Measurements from ENCODE around the gene SPON1. TPM values are rescaled to one million over a fixed set of nuclear protein-coding genes. Genes with fewer than 3 reads are reported as not detected.
"Not testable (repeated sequence)": the region's sequence is repeated elsewhere in the genome, so short reads cannot be mapped to it uniquely, and the experiment has no call there.

SPON1 gene
- total RNA-seq, 2 experiments from 2014 or later: 0.08 to 0.36 TPM

GRCh38 chr11:14150878-14151277 is 188.4 kb downstream of the SPON1 start:
- ChIA-PET POLR2A (no interaction called here), CTCF (no interaction called here)

GRCh38 chr11:14154103-14154502 is 191.6 kb downstream of the SPON1 start:
- CTCF ChIA-PET, POLR2A ChIA-PET: not testable (repeated sequence)

- ChIA-PET CTCF (interaction anchor here (0.7 kb wide), 1 partner anchor 10 kb away, joined by 5 read pairs; no protein-coding TSS in a partner anchor), POLR2A (no interaction called here)
Observed at GRCh38 chr11:14158393-14158792, 195.9 kb downstream of the SPON1 start.

GRCh38 chr11:14163576-14163975 is 201.1 kb downstream of the SPON1 start:
- ChIA-PET CTCF (no interaction called here), POLR2A (no interaction called here)

DNA sequence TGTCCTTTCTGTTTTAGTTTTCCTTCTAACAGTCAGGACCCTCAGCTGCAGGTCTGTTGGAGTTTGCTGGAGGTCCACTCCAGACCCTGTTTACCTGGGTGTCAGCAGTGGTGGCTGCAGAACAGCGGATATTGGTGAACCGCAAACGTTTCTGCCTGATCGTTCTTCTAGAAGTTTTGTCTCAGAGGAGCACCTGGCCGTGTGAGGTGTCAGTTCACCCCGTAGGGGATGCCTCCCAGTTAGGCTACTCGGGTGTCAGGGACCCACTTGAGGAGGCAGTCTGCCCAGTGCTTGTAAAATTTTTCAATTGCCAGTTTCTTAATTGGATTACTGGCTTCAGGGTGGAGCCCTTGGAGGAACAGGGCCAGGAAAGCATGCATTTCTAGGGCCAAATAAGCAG is 211.2 kb downstream of the SPON1 start:
- CTCF ChIA-PET, POLR2A ChIA-PET: not testable (repeated sequence)

DNA sequence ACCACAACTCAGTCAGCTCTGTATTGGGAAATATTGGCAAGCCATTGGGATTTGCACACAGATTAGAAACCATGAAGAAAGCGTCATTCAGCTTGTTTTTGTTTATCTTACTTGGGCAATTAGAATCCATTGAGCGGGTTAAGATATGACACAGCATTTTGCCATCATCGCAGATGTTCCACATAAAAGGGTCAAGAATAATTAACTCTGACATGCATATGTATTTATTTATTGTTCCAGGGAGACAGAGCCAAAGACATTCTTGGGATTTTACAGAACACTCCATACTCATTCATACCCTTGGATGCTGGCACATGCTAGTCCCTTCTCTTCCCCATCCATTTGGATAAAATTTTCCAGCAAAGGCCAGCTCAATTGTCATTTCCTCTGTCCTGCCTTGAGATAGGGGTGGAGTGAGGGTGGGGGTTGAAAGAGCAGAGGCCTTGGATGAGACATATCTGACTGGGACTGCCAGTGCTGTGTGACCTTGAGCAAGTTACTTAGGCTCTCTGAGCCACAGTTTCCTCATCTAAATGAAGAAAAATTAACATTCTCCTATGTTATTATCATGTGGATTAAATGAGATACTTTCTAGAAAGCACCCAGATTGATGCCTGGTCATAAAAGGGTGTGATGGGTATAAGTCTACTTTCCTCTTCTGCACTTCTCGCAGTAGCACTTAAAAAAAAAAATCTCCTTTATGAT is 216.7 kb downstream of the SPON1 start:
- POLR2A ChIA-PET: no interaction called here
- CTCF ChIA-PET: no interaction called here

- POLR2A ChIA-PET: no interaction called here
- CTCF ChIA-PET: no interaction called here
Observed at GRCh38 chr11:14181121-14181520, 218.6 kb downstream of the SPON1 start.

DNA sequence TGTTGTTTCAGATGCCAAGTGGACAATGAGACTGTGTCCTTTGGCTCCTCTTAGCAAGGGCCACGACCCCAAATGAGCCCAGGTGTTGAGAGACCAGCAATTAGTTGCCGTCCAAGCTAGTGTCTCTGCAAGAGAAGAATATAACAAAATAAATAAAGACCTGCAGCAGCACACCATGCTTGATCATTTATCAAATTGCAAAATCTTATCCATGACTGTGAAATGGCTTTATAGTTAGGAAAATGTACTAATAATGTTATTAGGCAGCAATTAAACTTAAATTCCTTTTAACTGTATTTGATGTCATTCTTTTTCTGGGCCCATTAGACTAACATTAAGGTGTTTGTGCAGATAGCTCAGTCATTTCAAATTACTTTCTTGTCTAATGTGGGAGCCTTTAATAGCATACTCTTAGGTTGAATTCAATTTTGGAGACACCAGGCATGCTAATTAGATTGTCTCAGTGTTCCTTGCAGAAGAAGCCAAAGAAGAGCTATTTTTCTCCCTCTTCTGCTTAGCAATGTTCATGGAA is 220.4 kb downstream of the SPON1 start:
- POLR2A ChIA-PET: no interaction called here

GRCh38 chr11:14184028-14184940 is 221.8 kb downstream of the SPON1 start:
- CTCF ChIA-PET: no interaction called here
- POLR2A ChIA-PET: no interaction called here

More for the DNA sequence above, 220.4 kb downstream of the SPON1 start:
- CTCF ChIA-PET: no interaction called here

DNA sequence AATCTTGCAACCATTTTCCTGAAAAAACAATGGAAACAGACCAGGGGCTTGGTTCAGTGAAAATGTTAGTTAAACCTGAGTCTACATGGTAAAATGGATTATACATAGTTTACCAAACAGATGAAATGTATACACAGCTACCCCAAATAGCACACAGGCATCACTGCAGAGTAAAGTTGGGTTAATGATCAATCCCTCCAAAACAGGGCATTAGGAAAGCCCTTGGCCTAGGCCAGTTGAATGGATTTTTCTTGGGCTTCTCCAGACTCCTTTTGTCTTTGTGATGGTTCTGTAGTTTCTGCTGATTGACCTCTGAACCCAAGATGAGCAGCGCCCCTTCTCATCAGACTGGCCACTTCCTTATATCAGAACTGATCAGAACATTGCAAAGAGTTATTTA is 222.9 kb downstream of the SPON1 start:
- CTCF ChIA-PET: no interaction called here
- POLR2A ChIA-PET: no interaction called here

GRCh38 chr11:14186046-14186775 is 223.7 kb downstream of the SPON1 start:
- CTCF ChIA-PET: no interaction called here
- POLR2A ChIA-PET: no interaction called here

DNA sequence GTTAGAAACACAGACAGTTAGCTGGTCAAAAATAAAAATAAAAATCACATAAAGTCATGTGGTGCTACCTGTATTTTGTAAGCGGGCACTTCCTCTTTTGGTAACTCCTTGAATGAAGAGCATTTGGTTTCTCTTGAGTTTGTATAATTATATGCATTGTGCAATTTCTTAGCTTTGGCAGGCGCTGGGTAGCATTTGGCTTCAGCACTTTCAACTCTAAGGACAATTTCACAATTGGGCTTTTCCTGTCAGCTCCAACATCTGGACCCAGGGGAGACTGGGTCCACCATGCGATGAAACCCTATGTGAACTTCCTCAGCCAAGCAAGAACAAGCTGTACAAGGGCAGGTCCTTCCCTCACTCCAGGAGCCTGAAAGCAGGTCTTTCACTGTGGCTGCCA is 227.4 kb downstream of the SPON1 start:
- CTCF ChIA-PET: no interaction called here
- POLR2A ChIA-PET: no interaction called here

DNA sequence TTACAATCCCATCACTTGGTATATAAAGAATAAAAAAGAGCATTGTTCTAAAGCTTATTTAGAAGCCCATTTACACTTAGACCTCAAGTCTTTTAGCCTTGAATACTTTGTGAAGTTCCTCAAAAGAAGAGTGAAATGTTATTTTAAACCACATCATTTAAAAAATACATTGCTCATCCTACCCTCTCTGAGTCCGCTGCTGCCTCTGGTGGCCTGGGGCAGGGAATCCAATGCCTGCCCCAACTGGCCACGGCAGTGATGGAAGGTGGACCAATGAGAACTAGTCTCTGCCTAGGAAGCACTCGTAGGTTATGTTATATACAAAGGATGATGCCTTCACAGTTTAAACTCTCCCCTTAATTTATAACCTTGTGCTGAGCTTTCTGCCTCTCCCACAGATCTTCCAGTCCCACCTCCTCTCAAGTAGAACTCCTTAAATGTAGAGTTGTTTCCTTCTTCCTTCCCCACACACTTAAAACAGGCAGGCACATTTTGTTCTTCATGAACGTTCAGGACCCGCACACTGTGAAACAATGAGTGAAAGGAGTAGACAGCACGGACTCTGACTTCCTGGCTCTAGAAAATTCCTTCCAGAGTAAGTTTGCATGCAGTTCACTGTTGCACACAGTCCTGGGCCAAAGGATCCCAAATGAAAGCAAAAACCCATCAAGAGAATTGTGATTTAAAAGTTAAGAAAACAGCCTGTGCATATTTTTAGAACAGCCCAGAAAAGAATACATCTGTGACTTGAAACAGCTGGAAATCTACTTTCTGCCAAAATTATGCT is 228.7 kb downstream of the SPON1 start:
- CTCF ChIA-PET: no interaction called here
- POLR2A ChIA-PET: interaction anchor here (0.5 kb wide), 1 partner anchor 17 kb away, joined by 3 read pairs; no protein-coding TSS in a partner anchor

- ChIA-PET CTCF (no interaction called here), POLR2A (no interaction called here)
Observed at GRCh38 chr11:14193644-14194043, 231.1 kb downstream of the SPON1 start.

DNA sequence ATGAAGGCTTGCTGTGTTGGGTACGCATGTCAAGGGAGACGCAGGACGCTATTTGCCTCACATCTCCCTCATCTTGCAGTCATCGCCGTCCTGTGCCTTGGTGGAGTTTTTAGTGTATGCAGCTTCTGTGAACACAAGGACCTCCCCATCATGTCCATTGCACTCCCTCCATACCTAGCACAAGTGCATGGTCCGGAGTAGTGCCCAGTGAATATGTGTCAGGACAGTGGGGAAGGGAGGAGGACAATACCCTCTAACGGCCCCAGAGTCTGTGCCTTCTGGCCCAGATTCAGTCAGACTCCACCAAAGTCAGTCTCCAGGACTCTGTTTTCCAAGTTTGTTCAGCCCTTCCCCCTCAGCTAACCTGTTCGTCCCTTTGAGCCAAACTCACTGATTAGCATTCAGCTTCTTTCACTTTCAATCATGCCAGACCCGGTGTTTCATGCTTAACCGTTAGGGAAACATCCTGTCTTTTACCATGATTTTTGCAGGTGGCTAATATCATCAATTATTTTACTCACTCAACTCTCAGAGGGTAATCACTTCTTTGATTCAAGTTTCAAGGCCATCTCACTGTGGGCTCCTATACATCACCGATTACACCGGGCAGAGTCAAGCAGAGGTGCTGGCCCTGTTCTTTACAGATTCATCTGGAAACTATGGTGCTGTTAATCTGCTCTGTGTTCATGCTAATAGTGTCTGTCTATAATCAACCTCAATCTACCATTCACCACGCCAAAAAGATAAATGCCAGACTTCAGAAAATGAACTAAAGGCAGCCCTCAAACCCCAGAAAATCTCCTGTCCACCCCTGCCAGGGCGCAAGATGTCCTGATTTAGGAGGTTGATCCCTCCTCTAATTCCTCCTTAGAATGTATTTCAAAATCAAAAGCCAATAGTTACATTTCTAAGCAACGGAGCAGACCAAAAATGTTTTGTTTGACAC is 240.0 kb downstream of the SPON1 start:
- CTCF ChIA-PET: no interaction called here

GRCh38 chr11:14203321-14203720 is 240.8 kb downstream of the SPON1 start:
- POLR2A ChIA-PET: no interaction called here
- CTCF ChIA-PET: no interaction called here

More for the DNA sequence above, 240.0 kb downstream of the SPON1 start:
- POLR2A ChIA-PET: no interaction called here

- ChIA-PET POLR2A (no interaction called here), CTCF (no interaction called here)
Observed at GRCh38 chr11:14212986-14213385, 250.5 kb downstream of the SPON1 start.

GRCh38 chr11:14218728-14219127 is 256.2 kb downstream of the SPON1 start:
- ChIA-PET CTCF (no interaction called here), POLR2A (no interaction called here)

Measured in activated CD8-positive, alpha-beta memory T cell treated with anti-CD3 and anti-CD28 coated beads for 36 hours (primary cell).